ENCODE measurements around the gene CLCF1. TPM values are rescaled to one million over a fixed set of nuclear protein-coding genes. Genes with fewer than 3 reads are reported as not detected.
A peak's percentile ranks its signal among the peaks of the same experiment; 100 is the strongest.

The CLCF1 gene
- total and polyA plus RNA-seq, 2 of the 13 experiments (the other 11 are each of a cell fraction or from before 2014, with no cell fraction given) = 0.49 to 0.78 TPM

GRCh38 chr11:67354075-67355022 is 19.0 kb downstream of the CLCF1 start (continued):
- TF ChIP-seq, protein P1, sequence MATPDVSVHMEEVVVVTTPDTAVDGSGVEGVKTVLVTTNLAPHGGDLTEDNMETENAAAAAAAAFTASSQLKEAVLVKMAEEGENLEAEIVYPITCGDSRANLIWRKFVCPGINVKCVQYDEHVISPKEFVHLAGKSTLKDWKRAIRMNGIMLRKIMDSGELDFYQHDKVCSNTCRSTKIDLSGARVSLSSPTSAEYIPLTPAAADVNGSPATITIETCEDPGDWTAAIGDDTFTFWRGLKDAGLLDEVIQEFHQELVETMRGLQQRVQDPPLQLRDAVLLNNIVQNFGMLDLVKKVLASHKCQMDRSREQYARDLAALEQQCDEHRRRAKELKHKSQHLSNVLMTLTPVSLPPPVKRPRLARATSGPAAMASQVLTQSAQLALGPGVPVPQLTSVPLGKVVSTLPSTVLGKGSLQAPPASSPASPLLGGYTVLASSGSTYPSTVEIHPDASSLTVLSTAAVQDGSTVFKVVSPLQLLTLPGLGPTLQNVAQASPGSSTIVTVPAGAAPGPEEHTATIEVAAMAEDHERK (CRISPR knock-in tag; IDR thresholded peaks at IDR 0.05; ENCODE audit: low read depth) = no peak
- TF ChIP-seq ZNF143 (CRISPR knock-in tag; IDR thresholded peaks at IDR 0.05) = peak; percentile 50; the same call in 1 of the 2 replicates
- no peak for TF ChIP-seq ZKSCAN5 (CRISPR knock-in tag; IDR thresholded peaks at IDR 0.05)
- TF ChIP-seq SMAD9 (CRISPR knock-in tag; IDR thresholded peaks at IDR 0.05) = no peak
- TF ChIP-seq SOX6 (IDR thresholded peaks at IDR 0.05) = no peak
- peak; percentile 85 for TF ChIP-seq SOX6 (CRISPR knock-in tag; IDR thresholded peaks at IDR 0.05)
- no peak for TF ChIP-seq MED13 (CRISPR knock-in tag; IDR thresholded peaks at IDR 0.05)
- TF ChIP-seq SALL1 (CRISPR knock-in tag; IDR thresholded peaks at IDR 0.05) = peak; percentile 69
- TF ChIP-seq ZNF547 (CRISPR knock-in tag; IDR thresholded peaks at IDR 0.05) = no peak
- TF ChIP-seq, protein P2, sequence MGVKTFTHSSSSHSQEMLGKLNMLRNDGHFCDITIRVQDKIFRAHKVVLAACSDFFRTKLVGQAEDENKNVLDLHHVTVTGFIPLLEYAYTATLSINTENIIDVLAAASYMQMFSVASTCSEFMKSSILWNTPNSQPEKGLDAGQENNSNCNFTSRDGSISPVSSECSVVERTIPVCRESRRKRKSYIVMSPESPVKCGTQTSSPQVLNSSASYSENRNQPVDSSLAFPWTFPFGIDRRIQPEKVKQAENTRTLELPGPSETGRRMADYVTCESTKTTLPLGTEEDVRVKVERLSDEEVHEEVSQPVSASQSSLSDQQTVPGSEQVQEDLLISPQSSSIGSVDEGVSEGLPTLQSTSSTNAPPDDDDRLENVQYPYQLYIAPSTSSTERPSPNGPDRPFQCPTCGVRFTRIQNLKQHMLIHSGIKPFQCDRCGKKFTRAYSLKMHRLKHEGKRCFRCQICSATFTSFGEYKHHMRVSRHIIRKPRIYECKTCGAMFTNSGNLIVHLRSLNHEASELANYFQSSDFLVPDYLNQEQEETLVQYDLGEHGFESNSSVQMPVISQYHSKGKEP (CRISPR knock-in tag; IDR thresholded peaks at IDR 0.05) = no peak
- TF ChIP-seq, protein P3, sequence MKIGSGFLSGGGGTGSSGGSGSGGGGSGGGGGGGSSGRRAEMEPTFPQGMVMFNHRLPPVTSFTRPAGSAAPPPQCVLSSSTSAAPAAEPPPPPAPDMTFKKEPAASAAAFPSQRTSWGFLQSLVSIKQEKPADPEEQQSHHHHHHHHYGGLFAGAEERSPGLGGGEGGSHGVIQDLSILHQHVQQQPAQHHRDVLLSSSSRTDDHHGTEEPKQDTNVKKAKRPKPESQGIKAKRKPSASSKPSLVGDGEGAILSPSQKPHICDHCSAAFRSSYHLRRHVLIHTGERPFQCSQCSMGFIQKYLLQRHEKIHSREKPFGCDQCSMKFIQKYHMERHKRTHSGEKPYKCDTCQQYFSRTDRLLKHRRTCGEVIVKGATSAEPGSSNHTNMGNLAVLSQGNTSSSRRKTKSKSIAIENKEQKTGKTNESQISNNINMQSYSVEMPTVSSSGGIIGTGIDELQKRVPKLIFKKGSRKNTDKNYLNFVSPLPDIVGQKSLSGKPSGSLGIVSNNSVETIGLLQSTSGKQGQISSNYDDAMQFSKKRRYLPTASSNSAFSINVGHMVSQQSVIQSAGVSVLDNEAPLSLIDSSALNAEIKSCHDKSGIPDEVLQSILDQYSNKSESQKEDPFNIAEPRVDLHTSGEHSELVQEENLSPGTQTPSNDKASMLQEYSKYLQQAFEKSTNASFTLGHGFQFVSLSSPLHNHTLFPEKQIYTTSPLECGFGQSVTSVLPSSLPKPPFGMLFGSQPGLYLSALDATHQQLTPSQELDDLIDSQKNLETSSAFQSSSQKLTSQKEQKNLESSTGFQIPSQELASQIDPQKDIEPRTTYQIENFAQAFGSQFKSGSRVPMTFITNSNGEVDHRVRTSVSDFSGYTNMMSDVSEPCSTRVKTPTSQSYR (CRISPR knock-in tag; IDR thresholded peaks at IDR 0.05; ENCODE audit: borderline replicate concordance) = peak; percentile 79; the same call in 1 of the 2 replicates
- peak; percentile 25; the same call in 1 of the 3 replicates for TF ChIP-seq MXI1 (IDR thresholded peaks at IDR 0.05; ENCODE audit: borderline replicate concordance, low read depth, low read length)
- peak; percentile 41; the same call in 1 of the 2 replicates for TF ChIP-seq PITX1 (CRISPR knock-in tag; IDR thresholded peaks at IDR 0.05)
- TF ChIP-seq, protein P4, sequence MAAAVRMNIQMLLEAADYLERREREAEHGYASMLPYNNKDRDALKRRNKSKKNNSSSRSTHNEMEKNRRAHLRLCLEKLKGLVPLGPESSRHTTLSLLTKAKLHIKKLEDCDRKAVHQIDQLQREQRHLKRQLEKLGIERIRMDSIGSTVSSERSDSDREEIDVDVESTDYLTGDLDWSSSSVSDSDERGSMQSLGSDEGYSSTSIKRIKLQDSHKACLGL (CRISPR knock-in tag; IDR thresholded peaks at IDR 0.05) = no peak
- TF ChIP-seq ZNF563 (CRISPR knock-in tag; IDR thresholded peaks at IDR 0.05) = 0 out of 2 replicates have a peak, but pooled peaks have one; percentile 90
- TF ChIP-seq THYN1 (CRISPR knock-in tag; IDR thresholded peaks at IDR 0.05; ENCODE audit: borderline replicate concordance, low read depth) = no peak
- no peak for TF ChIP-seq BRF2 (CRISPR knock-in tag; IDR thresholded peaks at IDR 0.05)
- TF ChIP-seq ZNF629 (CRISPR knock-in tag; conservative IDR thresholded peaks at IDR 0.05) = 0 out of 2 replicates have a peak, but pooled peaks have one; percentile 26

Data from HepG2 (cell line).